Activated T-helper 1 cell treated with anti-CD3 and anti-CD28 coated beads, Interleukin-12 subunit alpha, Interleukin-12 subunit beta, Interleukin-2, Interleukin-4 antibody, amounts not matched to agents 30 ng/mL and 10 ng/mL and 1 ng/mL, durations not matched to agents 14 hours and 24 hours and 36 hours (primary cell): ENCODE measurements around the gene MT2A. TPM values are rescaled to one million over a fixed set of nuclear protein-coding genes. Genes with fewer than 3 reads are reported as not detected.

Experiments used
- DNase-seq: peaks from one replicate; pipeline ENCODE4 v3.0.0; 2021; ENCODE audit warnings: low spot score
- H3K27ac Mint-ChIP-seq: one replicate; pipeline ENCODE4 v1.8.0; 2021; ENCODE audit warnings: mild to moderate bottlenecking, mixed read lengths
- H3K27me3 Mint-ChIP-seq: one replicate; pipeline ENCODE4 v1.8.0; 2022; ENCODE audit warnings: mild to moderate bottlenecking, moderate library complexity, mixed read lengths; ENCODE audit not compliant: insufficient read depth
- H3K36me3 Mint-ChIP-seq: one replicate; pipeline ENCODE4 v1.8.0; 2021; ENCODE audit warnings: low read depth, mixed read lengths
- H3K4me1 Mint-ChIP-seq: one replicate; pipeline ENCODE4 v1.8.0; 2021; ENCODE audit warnings: low read depth, mixed read lengths
- H3K4me3 Mint-ChIP-seq: one replicate; pipeline ENCODE4 v1.8.0; 2021; ENCODE audit warnings: mild to moderate bottlenecking, moderate library complexity, mixed read lengths
- H3K9me3 Mint-ChIP-seq: one replicate; pipeline ENCODE4 v1.8.0; 2021; ENCODE audit warnings: mixed read lengths
- intact Hi-C: fragments of 100-400 bp; cut with micrococcal nuclease; formaldehyde crosslinking; loops from one replicate; pipeline ENCODE4 v1.15.1; 2024
- total RNA-seq: library from RNA; stranded (reverse); gene quantifications from 2 replicates; pipeline ENCODE4 v1.2.3, GENCODE V29; 2022

MT2A gene
- total RNA-seq, 1 donor from 2014 or later = 348 TPM

DNA sequence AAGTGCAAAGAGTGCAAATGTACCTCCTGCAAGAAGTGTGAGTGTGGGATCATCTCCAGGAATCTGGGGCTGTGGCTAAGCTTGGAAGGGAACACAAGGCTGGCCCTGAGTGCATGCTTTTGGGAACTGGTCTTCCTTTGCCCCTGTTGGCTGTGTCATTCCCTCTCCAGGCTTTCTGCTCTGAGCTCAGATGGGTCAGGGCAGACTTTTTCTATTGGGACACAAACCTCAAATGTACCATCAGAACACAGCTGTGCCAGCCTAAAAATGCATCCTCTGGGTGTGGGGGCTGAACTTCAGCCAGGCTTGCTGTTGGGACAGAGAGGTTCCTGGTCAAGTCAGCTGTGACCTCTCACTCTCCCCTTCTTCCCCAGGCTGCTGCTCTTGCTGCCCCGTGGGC lies 44.2 kb downstream of the MT2A start:
- H3K36me3 Mint-ChIP-seq = peaks cover 1% of the 10 kb centered on the region
- H3K9me3 Mint-ChIP-seq = no peaks in the 10 kb centered on the region
- intact Hi-C loops = no loop called here
- peaks cover 31% of the 10 kb centered on the region for H3K27me3 Mint-ChIP-seq
- DNase-seq = no peak
- H3K4me1 Mint-ChIP-seq = peaks cover 8% of the 10 kb centered on the region
- H3K27ac Mint-ChIP-seq = no peak overlapping the region
- H3K4me3 Mint-ChIP-seq = no peak overlapping the region

DNA sequence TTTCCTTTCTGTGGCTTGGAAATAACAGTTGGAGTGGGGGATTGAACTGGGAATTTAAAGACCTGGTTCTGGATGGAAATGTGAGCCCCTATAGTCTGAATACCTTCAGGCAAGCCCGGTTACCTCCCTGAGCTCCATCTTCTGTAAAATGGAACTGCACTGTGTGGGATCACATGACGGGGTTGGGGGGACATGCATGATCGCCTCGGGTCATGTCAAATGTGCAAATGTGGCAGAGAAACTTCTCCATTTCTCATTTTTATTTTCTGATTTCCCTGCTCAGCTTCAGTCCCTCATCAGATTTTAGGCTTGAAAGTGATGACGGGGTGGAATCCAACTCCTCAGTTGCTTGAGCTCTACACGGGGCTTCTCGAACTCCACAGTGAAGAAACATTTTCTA lies 44.8 kb downstream of the MT2A start:
- Mint-ChIP-seq H3K27me3 (peaks cover 31% of the 10 kb centered on the region), H3K27ac (no peak overlapping the region), H3K36me3 (peaks cover 1% of the 10 kb centered on the region), H3K4me3 (no peak overlapping the region), H3K4me1 (peaks cover 14% of the 10 kb centered on the region), H3K9me3 (no peaks in the 10 kb centered on the region)
- DNase-seq = no peak
- intact Hi-C loops = no loop called here

DNA sequence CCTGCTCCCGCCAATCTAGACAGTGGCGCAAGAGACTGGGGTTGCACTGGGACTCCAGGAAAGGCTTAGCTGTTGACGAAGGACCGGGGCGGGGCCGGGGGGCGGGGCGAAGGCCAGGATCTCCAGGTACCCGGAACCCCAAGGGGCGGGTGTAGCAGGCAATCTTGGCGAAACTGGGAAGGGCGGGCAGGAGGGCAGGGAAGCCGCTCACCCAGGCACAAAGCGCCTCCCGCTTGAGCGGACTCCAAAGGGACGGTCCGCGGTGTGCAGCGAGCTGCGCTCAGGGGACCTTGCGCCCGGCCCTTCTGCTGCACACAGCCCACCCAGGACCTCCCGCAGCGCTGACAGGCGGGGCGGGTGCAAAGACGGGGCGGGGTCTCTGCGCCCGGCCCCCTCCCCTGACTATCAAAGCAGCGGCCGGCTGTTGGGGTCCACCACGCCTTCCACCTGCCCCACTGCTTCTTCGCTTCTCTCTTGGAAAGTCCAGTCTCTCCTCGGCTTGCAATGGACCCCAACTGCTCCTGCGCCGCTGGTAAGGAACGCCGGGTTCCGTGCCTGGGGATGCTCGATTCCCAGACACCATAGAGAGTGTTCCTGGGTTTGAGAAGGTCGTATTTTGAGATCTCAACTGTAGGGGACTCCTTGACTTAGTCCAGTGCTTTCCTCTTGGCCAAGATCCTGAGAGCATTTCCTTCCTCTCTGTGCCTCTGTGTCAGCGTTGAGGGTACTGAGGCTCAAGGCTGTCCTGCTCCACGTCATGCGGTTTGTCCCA lies 49.4 kb downstream of the MT2A start, which contains the start of gene MT1F:
TSS of gene MT1F (plus strand) at position 405 of the 772 bp plus-strand sequence. CDS start at position 505, 100 bp downstream.
- no peaks in the 10 kb centered on the region for H3K9me3 Mint-ChIP-seq
- H3K27me3 Mint-ChIP-seq = peaks cover 21% of the 10 kb centered on the region
- peak within 1 kb of the TSS; percentile 98 for H3K4me3 Mint-ChIP-seq
- intact Hi-C loops = loop anchor here (1.0 kb wide), 4 partner anchors 14 to 49 kb away; partner anchors contain the start of genes MT1E, MT1X and MT2A
- H3K27ac Mint-ChIP-seq = peak within 1 kb of the TSS; percentile 82
- peaks cover 26% of the 10 kb centered on the region for H3K4me1 Mint-ChIP-seq
- peak; percentile 38 for DNase-seq
- peaks cover 3% of the 10 kb centered on the region for H3K36me3 Mint-ChIP-seq

DNA sequence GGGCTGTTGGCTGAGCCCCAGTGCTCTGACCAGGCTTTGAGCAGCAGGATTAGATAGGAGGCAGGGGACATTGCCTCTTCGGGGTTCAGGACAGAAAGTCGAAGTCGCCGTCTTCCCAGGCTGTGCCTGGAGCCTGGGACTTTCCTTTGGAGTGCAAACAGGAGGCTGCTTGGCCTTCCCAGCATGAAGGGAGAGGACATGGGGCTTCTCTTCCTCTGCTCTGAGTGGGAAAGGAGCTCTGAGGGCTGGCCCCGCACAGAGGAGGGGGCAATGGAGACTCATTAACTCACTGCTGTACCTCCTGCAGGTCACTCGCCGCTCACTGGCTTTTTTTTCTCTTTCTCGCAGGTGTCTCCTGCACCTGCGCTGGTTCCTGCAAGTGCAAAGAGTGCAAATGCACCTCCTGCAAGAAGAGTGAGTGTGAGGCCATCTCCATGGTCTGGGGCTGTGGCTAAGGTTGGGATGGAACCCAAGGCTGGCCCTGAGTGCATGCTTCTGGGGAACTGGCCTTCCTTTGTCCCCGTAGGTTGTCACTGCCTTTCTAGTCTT lies 50.0 kb downstream of the MT2A start:
- DNase-seq = no peak
- Mint-ChIP-seq H3K4me1 (peaks cover 30% of the 10 kb centered on the region), H3K4me3 (peak overlapping the region; percentile 98), H3K36me3 (peaks cover 5% of the 10 kb centered on the region), H3K27ac (peak overlapping the region; percentile 82), H3K9me3 (no peaks in the 10 kb centered on the region), H3K27me3 (peaks cover 19% of the 10 kb centered on the region)
- intact Hi-C loops = no loop called here

Other genes with a start within 250 kb of the MT2A start
- gene AMFR, start 183.0 kb upstream of the MT2A start, total RNA-seq = 57.2 and 64.3 TPM in 2 replicates
- gene NUDT21, start 157.3 kb upstream of the MT2A start, total RNA-seq = 271 and 313 TPM in 2 replicates
- 87.9 and 90.9 TPM in 2 replicates for gene OGFOD1, start 157.0 kb upstream of the MT2A start, total RNA-seq
- gene BBS2, start 88.6 kb upstream of the MT2A start, total RNA-seq = 7.4 and 12.3 TPM in 2 replicates
- not detected in 2 replicates for gene MT4, start 43.5 kb upstream of the MT2A start, total RNA-seq
- gene MT3, start 19.1 kb upstream of the MT2A start, total RNA-seq = 1.9 and 2.7 TPM in 2 replicates
- 135 TPM in 2 replicates for gene MT1E, start 17.2 kb downstream of the MT2A start, total RNA-seq
- gene MT1M, start 24.1 kb downstream of the MT2A start, total RNA-seq = not detected in 2 replicates
- 0.60 and 4.1 TPM in 2 replicates for gene MT1A, start 30.1 kb downstream of the MT2A start, total RNA-seq
- not detected in 2 replicates for gene MT1B, start 43.3 kb downstream of the MT2A start, total RNA-seq
- gene MT1F, start 49.4 kb downstream of the MT2A start, total RNA-seq = 4.3 and 5.2 TPM in 2 replicates
- gene MT1G, start 59.5 kb downstream of the MT2A start, total RNA-seq = 28.5 and 29.1 TPM in 2 replicates
- gene MT1H, start 61.2 kb downstream of the MT2A start, total RNA-seq = 1.4 TPM in 1 of 2 replicates, not detected in the other
- gene MT1X, start 73.9 kb downstream of the MT2A start, total RNA-seq = 60.7 and 70.4 TPM in 2 replicates
- gene NUP93, start 121.5 kb downstream of the MT2A start, total RNA-seq = 150 and 152 TPM in 2 replicates